ENCODE measurements around the gene INPP5B.

DNA sequence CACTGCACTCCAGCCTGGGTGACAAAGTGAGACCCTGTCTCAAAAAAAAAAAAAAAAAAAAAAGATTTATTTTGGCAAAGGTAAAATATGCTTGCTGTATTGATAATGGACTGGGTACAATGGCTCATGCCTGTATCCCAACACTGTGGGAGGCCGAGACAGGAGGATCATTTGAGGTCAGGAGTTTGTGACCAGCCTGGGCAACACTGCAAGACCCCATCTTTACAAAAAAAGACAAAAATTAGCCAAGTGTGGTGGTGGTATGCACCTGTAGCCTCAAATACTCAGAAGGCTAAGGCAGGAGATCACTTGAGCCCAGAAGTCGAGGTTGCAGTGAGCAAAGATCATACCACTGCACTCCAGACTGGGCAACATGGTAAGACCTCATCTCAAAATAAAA, 36.7 kb upstream of the INPP5B start:
- TF ChIP-seq POLR2AphosphoS5 (IDR thresholded peaks at IDR 0.05; ENCODE audit: low read depth, low read length) (no peak), FOXP2 (optimal IDR thresholded peaks at IDR 0.05; ENCODE audit: borderline replicate concordance, extremely low read depth, extremely low read length, insufficient read depth) (no peak), SIN3A (IDR thresholded peaks at IDR 0.05; ENCODE audit: borderline replicate concordance, insufficient read depth, low read length) (no peak), TAF1 (IDR thresholded peaks at IDR 0.05; ENCODE audit: borderline replicate concordance, insufficient read depth, low read length) (no peak)
- TF ChIP-seq, protein P1, sequence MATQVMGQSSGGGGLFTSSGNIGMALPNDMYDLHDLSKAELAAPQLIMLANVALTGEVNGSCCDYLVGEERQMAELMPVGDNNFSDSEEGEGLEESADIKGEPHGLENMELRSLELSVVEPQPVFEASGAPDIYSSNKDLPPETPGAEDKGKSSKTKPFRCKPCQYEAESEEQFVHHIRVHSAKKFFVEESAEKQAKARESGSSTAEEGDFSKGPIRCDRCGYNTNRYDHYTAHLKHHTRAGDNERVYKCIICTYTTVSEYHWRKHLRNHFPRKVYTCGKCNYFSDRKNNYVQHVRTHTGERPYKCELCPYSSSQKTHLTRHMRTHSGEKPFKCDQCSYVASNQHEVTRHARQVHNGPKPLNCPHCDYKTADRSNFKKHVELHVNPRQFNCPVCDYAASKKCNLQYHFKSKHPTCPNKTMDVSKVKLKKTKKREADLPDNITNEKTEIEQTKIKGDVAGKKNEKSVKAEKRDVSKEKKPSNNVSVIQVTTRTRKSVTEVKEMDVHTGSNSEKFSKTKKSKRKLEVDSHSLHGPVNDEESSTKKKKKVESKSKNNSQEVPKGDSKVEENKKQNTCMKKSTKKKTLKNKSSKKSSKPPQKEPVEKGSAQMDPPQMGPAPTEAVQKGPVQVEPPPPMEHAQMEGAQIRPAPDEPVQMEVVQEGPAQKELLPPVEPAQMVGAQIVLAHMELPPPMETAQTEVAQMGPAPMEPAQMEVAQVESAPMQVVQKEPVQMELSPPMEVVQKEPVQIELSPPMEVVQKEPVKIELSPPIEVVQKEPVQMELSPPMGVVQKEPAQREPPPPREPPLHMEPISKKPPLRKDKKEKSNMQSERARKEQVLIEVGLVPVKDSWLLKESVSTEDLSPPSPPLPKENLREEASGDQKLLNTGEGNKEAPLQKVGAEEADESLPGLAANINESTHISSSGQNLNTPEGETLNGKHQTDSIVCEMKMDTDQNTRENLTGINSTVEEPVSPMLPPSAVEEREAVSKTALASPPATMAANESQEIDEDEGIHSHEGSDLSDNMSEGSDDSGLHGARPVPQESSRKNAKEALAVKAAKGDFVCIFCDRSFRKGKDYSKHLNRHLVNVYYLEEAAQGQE (IDR thresholded peaks at IDR 0.05; ENCODE audit: insufficient read depth in 1 of 2, low read depth in 2 of 2, low read length in 2 of 2) = no peak
